ENCODE results near the gene CIT.

Gene CIT

DNA sequence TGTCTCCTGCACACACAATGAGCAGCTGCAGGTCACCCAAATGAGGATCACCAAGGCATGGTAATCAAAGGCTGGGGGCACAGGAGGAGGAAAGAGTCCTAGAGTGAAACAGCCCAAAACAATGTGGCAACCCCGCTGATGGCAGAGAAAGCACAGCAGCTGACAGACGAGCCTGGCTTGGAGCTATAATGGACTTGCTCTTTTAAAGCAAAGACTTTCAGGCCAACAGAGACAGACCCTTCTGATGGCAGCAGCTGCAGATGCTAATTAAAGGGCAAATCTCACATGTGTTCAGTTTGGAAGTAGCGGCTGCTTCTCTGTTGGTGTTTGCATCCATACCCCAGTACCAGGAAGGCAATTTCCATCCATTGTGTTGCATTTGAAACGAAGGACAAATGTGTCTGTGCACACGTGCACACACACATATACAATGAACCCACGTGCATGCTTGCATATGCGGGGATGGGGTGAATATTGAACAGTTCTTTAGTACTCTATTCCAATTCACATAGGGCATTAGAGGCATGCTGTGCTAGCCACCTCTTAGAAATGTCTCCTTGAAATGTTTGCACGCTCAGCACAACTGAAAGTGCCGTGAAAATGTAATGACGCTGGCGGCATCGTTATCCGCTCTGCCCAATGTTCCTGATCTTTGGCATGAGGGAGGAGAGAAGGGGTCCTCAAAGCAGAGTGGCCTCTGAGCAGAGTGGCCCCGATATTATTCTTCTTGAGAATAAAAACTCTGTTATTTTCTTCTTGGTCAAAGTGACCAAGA, 38.1 kb downstream of the CIT start:
- no peak overlapping the region for H3K4me3 ChIP-seq (ENCODE audit: insufficient read length, low read depth)
- H3K9ac ChIP-seq (ENCODE audit: insufficient read length, low read depth) = no peak overlapping the region
- H3K27me3 ChIP-seq (ENCODE audit: insufficient read depth, insufficient read length) = no peaks in the 10 kb centered on the region
- peaks cover 46% of the 10 kb centered on the region for H3K36me3 ChIP-seq (ENCODE audit: insufficient read depth, insufficient read length, low read length)
- no peaks in the 10 kb centered on the region for H3K9me3 ChIP-seq (ENCODE audit: insufficient read depth, low read length)
- peaks cover 3% of the 10 kb centered on the region for H3K4me1 ChIP-seq (ENCODE audit: insufficient read depth, insufficient read length)
- TF ChIP-seq YY1 (IDR thresholded peaks at IDR 0.05; ENCODE audit: insufficient read depth, insufficient read length) = no peak
- no peak for TF ChIP-seq ZNF274 (IDR thresholded peaks at IDR 0.05; ENCODE audit: low read depth, low read length)
- TF ChIP-seq SUZ12 (IDR thresholded peaks at IDR 0.05; ENCODE audit: extremely low read depth, insufficient read depth, insufficient read length) = no peak
- DNase-seq (ENCODE audit: low read depth, low spot score) = no peak

GRCh38 chr12:119836781-119837180, 40.3 kb downstream of the CIT start:
- TF ChIP-seq ZNF274 (IDR thresholded peaks at IDR 0.05; ENCODE audit: low read depth, low read length) (no peak), YY1 (IDR thresholded peaks at IDR 0.05; ENCODE audit: insufficient read depth, insufficient read length) (no peak), SUZ12 (IDR thresholded peaks at IDR 0.05; ENCODE audit: extremely low read depth, insufficient read depth, insufficient read length) (no peak)
- H3K9me3 ChIP-seq (ENCODE audit: insufficient read depth, low read length) = no peaks in the 10 kb centered on the region
- no peaks in the 10 kb centered on the region for H3K27me3 ChIP-seq (ENCODE audit: insufficient read depth, insufficient read length)
- peaks cover 3% of the 10 kb centered on the region for H3K4me1 ChIP-seq (ENCODE audit: insufficient read depth, insufficient read length)
- H3K36me3 ChIP-seq (ENCODE audit: insufficient read depth, insufficient read length, low read length) = peaks cover 59% of the 10 kb centered on the region
- DNase-seq (ENCODE audit: low read depth, low spot score) = no peak
- no peak overlapping the region for H3K9ac ChIP-seq (ENCODE audit: insufficient read length, low read depth)
- H3K4me3 ChIP-seq (ENCODE audit: insufficient read length, low read depth) = no peak overlapping the region

DNA sequence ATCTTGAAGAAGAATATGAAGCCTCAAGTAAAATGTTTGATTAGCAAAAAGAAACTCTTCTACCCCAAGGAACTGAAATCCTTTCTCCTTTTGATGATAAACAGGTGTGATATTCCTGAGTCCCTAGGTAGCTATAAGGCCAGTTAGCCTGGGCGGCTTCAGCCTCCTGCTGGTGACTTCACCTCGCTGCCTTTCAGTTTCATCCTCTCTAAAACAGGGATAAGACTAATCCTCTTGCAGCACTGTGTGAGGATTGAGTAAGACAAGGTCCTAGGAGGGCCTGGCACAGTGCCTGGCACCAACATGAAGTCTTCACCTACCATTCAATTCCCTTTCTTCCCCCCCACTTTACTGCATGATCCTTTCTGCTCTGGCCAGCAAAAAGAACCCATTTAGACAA, 42.1 kb downstream of the CIT start:
- no peak for DNase-seq (ENCODE audit: low read depth, low spot score)
- Histone ChIP-seq H3K9me3 (ENCODE audit: insufficient read depth, low read length) (no peaks in the 10 kb centered on the region), H3K4me3 (ENCODE audit: insufficient read length, low read depth) (no peak overlapping the region), H3K27me3 (ENCODE audit: insufficient read depth, insufficient read length) (no peaks in the 10 kb centered on the region), H3K36me3 (ENCODE audit: insufficient read depth, insufficient read length, low read length) (peaks cover 61% of the 10 kb centered on the region), H3K9ac (ENCODE audit: insufficient read length, low read depth) (no peak overlapping the region), H3K4me1 (ENCODE audit: insufficient read depth, insufficient read length) (peaks cover 3% of the 10 kb centered on the region)
- TF ChIP-seq ZNF274 (IDR thresholded peaks at IDR 0.05; ENCODE audit: low read depth, low read length) = no peak
- no peak for TF ChIP-seq YY1 (IDR thresholded peaks at IDR 0.05; ENCODE audit: insufficient read depth, insufficient read length)
- no peak for TF ChIP-seq SUZ12 (IDR thresholded peaks at IDR 0.05; ENCODE audit: extremely low read depth, insufficient read depth, insufficient read length)

- no peaks in the 10 kb centered on the region for H3K27me3 ChIP-seq (ENCODE audit: insufficient read depth, insufficient read length)
- peaks cover 72% of the 10 kb centered on the region for H3K36me3 ChIP-seq (ENCODE audit: insufficient read depth, insufficient read length, low read length)
- H3K9me3 ChIP-seq (ENCODE audit: insufficient read depth, low read length) = no peaks in the 10 kb centered on the region
- H3K4me3 ChIP-seq (ENCODE audit: insufficient read length, low read depth) = no peak overlapping the region
- no peak for TF ChIP-seq YY1 (IDR thresholded peaks at IDR 0.05; ENCODE audit: insufficient read depth, insufficient read length)
- no peak for TF ChIP-seq SUZ12 (IDR thresholded peaks at IDR 0.05; ENCODE audit: extremely low read depth, insufficient read depth, insufficient read length)
- no peak overlapping the region for H3K9ac ChIP-seq (ENCODE audit: insufficient read length, low read depth)
- no peaks in the 10 kb centered on the region for H3K4me1 ChIP-seq (ENCODE audit: insufficient read depth, insufficient read length)
- no peak for DNase-seq (ENCODE audit: low read depth, low spot score)
These were observed 47.7 kb downstream of the CIT start for GRCh38 chr12:119829439-119829838.

GRCh38 chr12:119828300-119828699, 48.8 kb downstream of the CIT start:
- no peaks in the 10 kb centered on the region for H3K9me3 ChIP-seq (ENCODE audit: insufficient read depth, low read length)
- no peak for DNase-seq (ENCODE audit: low read depth, low spot score)
- peaks cover 62% of the 10 kb centered on the region for H3K36me3 ChIP-seq (ENCODE audit: insufficient read depth, insufficient read length, low read length)
- no peak overlapping the region for H3K9ac ChIP-seq (ENCODE audit: insufficient read length, low read depth)
- no peaks in the 10 kb centered on the region for H3K27me3 ChIP-seq (ENCODE audit: insufficient read depth, insufficient read length)
- H3K4me1 ChIP-seq (ENCODE audit: insufficient read depth, insufficient read length) = no peaks in the 10 kb centered on the region
- no peak overlapping the region for H3K4me3 ChIP-seq (ENCODE audit: insufficient read length, low read depth)
- no peak for TF ChIP-seq YY1 (IDR thresholded peaks at IDR 0.05; ENCODE audit: insufficient read depth, insufficient read length)
- TF ChIP-seq ZNF274 (IDR thresholded peaks at IDR 0.05; ENCODE audit: low read depth, low read length) = no peak
- no peak for TF ChIP-seq SUZ12 (IDR thresholded peaks at IDR 0.05; ENCODE audit: extremely low read depth, insufficient read depth, insufficient read length)

DNA sequence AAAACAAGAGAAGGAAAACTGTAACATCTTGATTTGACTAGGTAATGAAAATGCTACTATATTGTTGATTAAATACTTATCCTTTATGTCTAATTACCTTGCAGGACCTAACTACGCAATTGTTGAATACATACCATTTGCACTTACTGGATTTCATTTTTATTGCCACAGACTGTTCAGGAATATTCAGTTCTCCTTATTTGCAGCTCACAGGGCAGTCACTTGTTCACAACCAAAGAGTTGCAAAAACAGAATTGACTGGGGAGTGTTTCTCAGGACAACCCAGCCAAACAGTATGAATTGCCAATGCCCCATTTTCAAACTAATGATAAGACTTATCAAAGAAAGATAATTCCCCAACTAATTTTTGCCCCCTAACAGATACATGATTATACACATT, 49.4 kb downstream of the CIT start:
- no peaks in the 10 kb centered on the region for H3K9me3 ChIP-seq (ENCODE audit: insufficient read depth, low read length)
- TF ChIP-seq YY1 (IDR thresholded peaks at IDR 0.05; ENCODE audit: insufficient read depth, insufficient read length) (no peak), ZNF274 (IDR thresholded peaks at IDR 0.05; ENCODE audit: low read depth, low read length) (no peak), SUZ12 (IDR thresholded peaks at IDR 0.05; ENCODE audit: extremely low read depth, insufficient read depth, insufficient read length) (no peak)
- no peaks in the 10 kb centered on the region for H3K4me1 ChIP-seq (ENCODE audit: insufficient read depth, insufficient read length)
- no peak overlapping the region for H3K9ac ChIP-seq (ENCODE audit: insufficient read length, low read depth)
- no peak overlapping the region for H3K4me3 ChIP-seq (ENCODE audit: insufficient read length, low read depth)
- H3K27me3 ChIP-seq (ENCODE audit: insufficient read depth, insufficient read length) = no peaks in the 10 kb centered on the region
- DNase-seq (ENCODE audit: low read depth, low spot score) = no peak
- H3K36me3 ChIP-seq (ENCODE audit: insufficient read depth, insufficient read length, low read length) = peaks cover 61% of the 10 kb centered on the region

DNA sequence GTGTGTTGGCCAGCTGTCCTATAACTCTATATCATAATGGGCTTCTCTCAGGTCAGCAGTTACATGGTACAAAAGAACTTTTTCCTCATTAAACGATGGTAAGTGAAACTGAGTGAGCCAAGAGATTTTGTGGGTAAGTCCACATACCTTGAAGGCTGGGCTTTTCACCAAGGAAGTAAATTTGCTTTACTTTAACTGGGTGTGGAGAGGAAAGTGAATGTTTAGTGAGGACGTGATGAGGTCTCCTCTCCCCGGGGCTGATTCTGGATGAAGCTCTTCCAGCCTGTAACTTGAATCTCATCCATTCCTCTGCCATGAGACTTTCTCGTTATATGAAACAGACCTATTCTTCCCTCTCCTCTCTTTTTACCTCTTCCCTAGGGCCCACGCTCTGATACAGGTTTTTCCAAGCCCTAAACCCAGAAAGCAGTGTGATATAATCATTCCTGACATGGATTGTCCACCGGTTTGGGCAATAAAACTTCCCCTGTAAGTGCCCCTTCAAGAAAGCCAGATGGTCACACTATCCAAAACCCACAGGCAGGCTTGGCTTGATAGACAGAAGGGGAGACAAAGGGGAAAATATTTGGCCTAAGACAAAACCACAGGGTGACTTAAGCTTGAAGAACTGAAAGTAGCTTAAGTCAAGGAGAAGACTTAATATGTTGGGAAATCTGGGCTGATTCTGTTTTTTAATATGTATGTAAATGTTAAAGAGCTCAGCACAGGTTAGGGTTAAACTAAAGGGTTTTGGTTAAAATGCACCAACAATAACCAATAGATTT, 50.3 kb downstream of the CIT start:
- no peak overlapping the region for H3K4me3 ChIP-seq (ENCODE audit: insufficient read length, low read depth)
- H3K9ac ChIP-seq (ENCODE audit: insufficient read length, low read depth) = no peak overlapping the region
- H3K4me1 ChIP-seq (ENCODE audit: insufficient read depth, insufficient read length) = no peaks in the 10 kb centered on the region
- H3K27me3 ChIP-seq (ENCODE audit: insufficient read depth, insufficient read length) = no peaks in the 10 kb centered on the region
- no peak for DNase-seq (ENCODE audit: low read depth, low spot score)
- TF ChIP-seq SUZ12 (IDR thresholded peaks at IDR 0.05; ENCODE audit: extremely low read depth, insufficient read depth, insufficient read length) = no peak
- TF ChIP-seq YY1 (IDR thresholded peaks at IDR 0.05; ENCODE audit: insufficient read depth, insufficient read length) = no peak
- TF ChIP-seq ZNF274 (IDR thresholded peaks at IDR 0.05; ENCODE audit: low read depth, low read length) = no peak
- H3K9me3 ChIP-seq (ENCODE audit: insufficient read depth, low read length) = no peaks in the 10 kb centered on the region
- peaks cover 59% of the 10 kb centered on the region for H3K36me3 ChIP-seq (ENCODE audit: insufficient read depth, insufficient read length, low read length)
